A673 (cell line): ENCODE data around the gene FAM227B. TPM values are rescaled to one million over a fixed set of nuclear protein-coding genes. Genes with fewer than 3 reads are reported as not detected.
"Not testable (repeated sequence)": the region's sequence is repeated elsewhere in the genome, so short reads cannot be mapped to it uniquely, and the experiment has no call there.

Experiments used
- BruUV-seq: library from RNA; stranded (reverse); fragments of 400-500 nt; replicated peaks from 2 replicates; lab custom pipeline; 2021; lab: Mats Ljungman, UMichigan
- CTCF ChIA-PET: fragments of 300-600 bp; sonication (Branson Sonifier 250); formaldehyde crosslinking; loops from one replicate; lab custom pipeline; 2022; ENCODE audit warnings: antibody characterized with exemption; lab: Charles Lee
- POLR2A ChIA-PET: fragments of 300-600 bp; sonication (Branson Sonifier 250); formaldehyde crosslinking; loops from one replicate; lab custom pipeline; 2022; ENCODE audit warnings: antibody characterized with exemption; ENCODE audit not compliant: low non-redundant PET; lab: Charles Lee
- DNase-seq: peaks from one replicate; pipeline ENCODE4 v3.0.0-alpha.2; 2015; ENCODE audit warnings: low spot score
- H3K27ac ChIP-seq: fragments of 200-600 bp; sonication (generic); 2 replicates; pipeline ENCODE4 v1.5.1; 2016; ENCODE audit warnings: mixed run types, low read depth, mild to moderate bottlenecking, mixed read lengths, antibody characterized with exemption, low read length; ENCODE audit not compliant: poor library complexity, severe bottlenecking
- H3K27me3 ChIP-seq: fragments of 200-600 bp; sonication (generic); replicated peaks from 2 replicates; pipeline ENCODE4 v1.6.1; 2017; ENCODE audit warnings: mixed run types, low read depth, mild to moderate bottlenecking, mixed read lengths, antibody characterized with exemption, low read length; ENCODE audit not compliant: insufficient read depth, poor library complexity
- H3K36me3 ChIP-seq: fragments of 200-600 bp; sonication (generic); 2 replicates; pipeline ENCODE4 v1.6.1; 2016; ENCODE audit warnings: mixed run types, mild to moderate bottlenecking, mixed read lengths, antibody characterized with exemption, low read length; ENCODE audit not compliant: insufficient read depth, poor library complexity, severe bottlenecking
- H3K4me1 ChIP-seq: fragments of 200-600 bp; sonication (generic); 2 replicates; pipeline ENCODE4 v1.6.1; 2017; ENCODE audit warnings: mixed run types, mild to moderate bottlenecking, mixed read lengths, antibody characterized with exemption, low read length; ENCODE audit not compliant: insufficient read depth, poor library complexity, severe bottlenecking
- H3K4me3 ChIP-seq: fragments of 200-600 bp; sonication (generic); 2 replicates; pipeline ENCODE4 v1.5.1; 2016; ENCODE audit warnings: low read depth, mixed run types, mild to moderate bottlenecking, mixed read lengths, low read length; ENCODE audit not compliant: poor library complexity, severe bottlenecking
- H3K9me3 ChIP-seq: fragments of 200-600 bp; sonication (generic); 2 replicates; pipeline ENCODE4 v1.6.1; 2016; ENCODE audit warnings: mixed run types, low read depth, mild to moderate bottlenecking, mixed read lengths, antibody characterized with exemption, low read length; ENCODE audit not compliant: poor library complexity, severe bottlenecking
- EZH2 ChIP-seq: fragments of 200-600 bp; sonication (generic); IDR thresholded peaks from 2 replicates; pipeline ENCODE4 v1.6.1; 2017; ENCODE audit warnings: borderline replicate concordance, low read depth, mild to moderate bottlenecking, mixed read lengths, antibody characterized with exemption, low read length; ENCODE audit not compliant: poor library complexity, severe bottlenecking
- intact Hi-C: fragments of 100-400 bp; cut with micrococcal nuclease; formaldehyde crosslinking; loops from one replicate; pipeline ENCODE4 v1.10.0; 2022; ENCODE audit not compliant: unreplicated experiment
- total RNA-seq: library from RNA; stranded (reverse); gene quantifications from 2 replicates; pipeline ENCODE4 v1.2.3, GENCODE V29; 2021
- TF ChIP-seq, protein P1 (sequence below): fragments of 300-800, 200-600 bp; sonication (generic); conservative IDR thresholded peaks from 2 replicates; pipeline ENCODE4 v1.5.1; 2017; ENCODE audit warnings: low read depth, mild to moderate bottlenecking, antibody characterized with exemption, low read length, moderate library complexity, mixed read lengths

FAM227B gene
- total RNA-seq, 1 experiment from 2014 or later = 2.3 TPM

DNA sequence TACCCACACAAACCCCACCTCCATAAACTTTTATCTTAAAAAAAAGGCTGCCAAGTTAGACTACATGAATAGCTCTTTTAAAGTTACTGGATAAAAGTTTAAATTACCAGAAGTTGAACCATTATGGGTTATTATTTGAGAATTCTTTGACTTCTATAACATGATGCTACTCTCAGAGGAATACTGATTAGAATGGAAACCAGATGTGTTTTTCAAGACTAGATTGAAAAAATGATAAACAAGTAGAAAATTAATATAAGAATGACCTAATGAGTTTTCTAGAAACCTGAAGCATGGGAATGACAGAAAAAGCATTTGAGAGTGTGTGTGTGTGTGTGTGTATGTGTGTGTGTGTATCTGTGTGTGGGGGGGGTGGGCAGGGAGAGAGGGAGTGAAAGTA, 210.0 kb downstream of the FAM227B start:
- no peak for TF ChIP-seq EZH2
- TF ChIP-seq, protein P1, sequence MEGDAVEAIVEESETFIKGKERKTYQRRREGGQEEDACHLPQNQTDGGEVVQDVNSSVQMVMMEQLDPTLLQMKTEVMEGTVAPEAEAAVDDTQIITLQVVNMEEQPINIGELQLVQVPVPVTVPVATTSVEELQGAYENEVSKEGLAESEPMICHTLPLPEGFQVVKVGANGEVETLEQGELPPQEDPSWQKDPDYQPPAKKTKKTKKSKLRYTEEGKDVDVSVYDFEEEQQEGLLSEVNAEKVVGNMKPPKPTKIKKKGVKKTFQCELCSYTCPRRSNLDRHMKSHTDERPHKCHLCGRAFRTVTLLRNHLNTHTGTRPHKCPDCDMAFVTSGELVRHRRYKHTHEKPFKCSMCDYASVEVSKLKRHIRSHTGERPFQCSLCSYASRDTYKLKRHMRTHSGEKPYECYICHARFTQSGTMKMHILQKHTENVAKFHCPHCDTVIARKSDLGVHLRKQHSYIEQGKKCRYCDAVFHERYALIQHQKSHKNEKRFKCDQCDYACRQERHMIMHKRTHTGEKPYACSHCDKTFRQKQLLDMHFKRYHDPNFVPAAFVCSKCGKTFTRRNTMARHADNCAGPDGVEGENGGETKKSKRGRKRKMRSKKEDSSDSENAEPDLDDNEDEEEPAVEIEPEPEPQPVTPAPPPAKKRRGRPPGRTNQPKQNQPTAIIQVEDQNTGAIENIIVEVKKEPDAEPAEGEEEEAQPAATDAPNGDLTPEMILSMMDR = no peak
- Histone ChIP-seq H3K27me3 (peaks cover 2% of the 10 kb centered on the region), H3K4me1 (no peaks in the 10 kb centered on the region), H3K27ac (no peak overlapping the region), H3K4me3 (no peak overlapping the region), H3K9me3 (no peaks in the 10 kb centered on the region), H3K36me3 (no peaks in the 10 kb centered on the region)
- intact Hi-C loops = no loop called here
- BruUV-seq = no TSS peak
- ChIA-PET POLR2A (no interaction called here), CTCF (no interaction called here)
- DNase-seq = no peak

DNA sequence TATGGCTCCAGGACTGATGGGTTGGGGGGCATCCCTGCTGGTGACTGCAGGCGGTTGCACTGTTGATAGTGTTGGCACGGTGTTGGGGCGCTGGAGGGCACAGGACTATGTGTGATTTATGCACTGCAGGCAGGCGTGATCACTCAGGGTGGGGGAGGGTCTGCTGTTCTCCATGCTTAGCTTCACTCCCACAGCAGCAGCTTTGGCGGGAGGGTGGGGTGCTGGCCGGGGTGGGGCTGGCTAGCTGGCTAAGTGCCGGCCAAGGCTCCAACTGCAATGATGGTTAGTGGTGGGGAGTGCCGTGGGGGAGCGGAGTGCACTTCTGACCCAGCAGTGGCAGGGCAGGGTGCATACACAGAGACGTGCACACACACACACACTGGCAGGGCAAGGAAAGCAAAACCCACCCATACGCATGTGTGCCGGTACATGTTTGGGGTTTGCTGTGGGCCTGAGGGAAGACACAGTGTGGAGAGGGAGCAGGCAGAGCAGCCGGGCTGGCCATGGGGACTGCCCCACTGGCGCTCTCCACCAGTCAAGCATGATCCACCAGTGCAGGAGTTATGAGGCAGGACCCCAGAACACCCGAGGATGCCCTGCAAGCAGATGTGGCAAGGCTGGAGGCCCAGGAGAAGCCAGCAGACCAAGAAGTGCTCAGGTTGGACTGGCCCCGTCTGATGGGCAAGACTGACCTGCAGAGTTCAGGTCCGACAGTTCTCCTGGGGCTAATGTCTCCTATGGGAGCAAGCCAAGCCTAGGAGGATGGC, 214.1 kb downstream of the FAM227B start:
- POLR2A ChIA-PET = no interaction called here
- Histone ChIP-seq H3K36me3 (no peaks in the 10 kb centered on the region), H3K27ac (no peak overlapping the region), H3K4me3 (no peak overlapping the region), H3K4me1 (no peaks in the 10 kb centered on the region), H3K9me3 (no peaks in the 10 kb centered on the region), H3K27me3 (peaks cover 2% of the 10 kb centered on the region)
- BruUV-seq = no TSS peak
- CTCF ChIA-PET = no interaction called here
- no peak for TF ChIP-seq EZH2
- TF ChIP-seq, protein P1 = no peak
- intact Hi-C loops = no loop called here
- DNase-seq = no peak

DNA sequence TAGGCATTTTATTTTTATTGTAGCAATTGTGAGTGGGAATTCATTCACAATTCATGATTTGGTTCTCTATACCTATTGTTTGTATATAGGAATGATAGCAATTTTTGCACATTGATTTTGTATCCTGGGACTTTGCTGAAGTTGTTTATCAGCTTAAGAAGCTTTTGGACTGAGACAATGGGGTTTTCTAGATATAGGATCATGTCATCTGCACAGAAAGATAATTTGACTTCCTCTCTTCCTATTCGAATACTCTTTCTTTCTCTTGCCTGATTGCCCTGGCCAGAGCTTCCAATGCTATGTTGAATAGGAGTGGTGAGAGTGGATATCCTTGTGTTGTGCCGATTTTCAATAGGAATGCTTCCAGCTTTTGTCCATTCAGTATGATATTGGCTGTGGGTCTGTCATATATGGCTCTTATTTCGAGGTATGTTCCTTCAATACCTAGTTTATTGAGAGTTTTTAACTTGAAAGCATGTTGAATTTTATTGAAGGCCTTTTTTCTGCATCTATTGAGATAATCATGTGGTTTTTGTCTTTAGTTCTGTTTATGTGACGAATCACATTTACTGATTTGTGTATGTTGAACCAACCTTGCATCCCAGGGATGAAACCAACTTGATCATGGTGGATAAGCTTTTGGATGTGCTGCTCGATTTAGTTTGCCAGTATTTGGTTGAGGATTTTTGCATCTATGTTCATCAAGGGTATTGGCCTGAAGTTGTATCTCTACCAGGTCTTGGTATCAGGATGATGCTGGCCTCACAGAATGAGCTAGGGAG, 217.9 kb downstream of the FAM227B start:
- BruUV-seq, H3K27me3 ChIP-seq, DNase-seq, H3K9me3 ChIP-seq, H3K4me1 ChIP-seq, H3K36me3 ChIP-seq, H3K27ac ChIP-seq, intact Hi-C loops, H3K4me3 ChIP-seq, POLR2A ChIA-PET, CTCF ChIA-PET: not testable (repeated sequence)
